SKM-1 treated with dmso at 0.1 percent for 144 hours (cell line): ENCODE results near the gene NRCAM.
A peak's percentile ranks its signal among the peaks of the same experiment; 100 is the strongest.
"Not testable (repeated sequence)": the region's sequence is repeated elsewhere in the genome, so short reads cannot be mapped to it uniquely, and the experiment has no call there.

Source experiments
- DNase-seq: peaks from one replicate; lab custom pipeline; 2025; ENCODE audit not compliant: unreplicated experiment; lab: John Stamatoyannopoulos, UW

Gene NRCAM

GRCh38 chr7:108403597-108404217 lies 52.5 kb downstream of the NRCAM start:
- no peak for DNase-seq

GRCh38 chr7:108402865-108403264 lies 53.4 kb downstream of the NRCAM start:
- DNase-seq: no peak

- no peak for DNase-seq
Measured at GRCh38 chr7:108396080-108396479, 60.2 kb downstream of the NRCAM start.

GRCh38 chr7:108395426-108395825 lies 60.8 kb downstream of the NRCAM start:
- DNase-seq: no peak

GRCh38 chr7:108393097-108393496 lies 63.1 kb downstream of the NRCAM start:
- not testable (repeated sequence) for DNase-seq

GRCh38 chr7:108387686-108388085 lies 68.5 kb downstream of the NRCAM start:
- DNase-seq: not testable (repeated sequence)

GRCh38 chr7:108385834-108386422 lies 70.3 kb downstream of the NRCAM start:
- DNase-seq: no peak

GRCh38 chr7:108384716-108385483 lies 71.3 kb downstream of the NRCAM start:
- no peak for DNase-seq

GRCh38 chr7:108382932-108383331 lies 73.3 kb downstream of the NRCAM start:
- DNase-seq: no peak

GRCh38 chr7:108380517-108380916 lies 75.7 kb downstream of the NRCAM start:
- DNase-seq: no peak

GRCh38 chr7:108376206-108376605 lies 80.0 kb downstream of the NRCAM start:
- DNase-seq: no peak

- no peak for DNase-seq
Measured at GRCh38 chr7:108375668-108376067, 80.6 kb downstream of the NRCAM start.

- DNase-seq: no peak
Measured at GRCh38 chr7:108374899-108375298, 81.3 kb downstream of the NRCAM start.

- DNase-seq: no peak
Measured at GRCh38 chr7:108372618-108373017, 83.6 kb downstream of the NRCAM start.

- DNase-seq: no peak
Measured at GRCh38 chr7:108370616-108371015, 85.6 kb downstream of the NRCAM start.

GRCh38 chr7:108368466-108368865 lies 87.8 kb downstream of the NRCAM start:
- DNase-seq: no peak

- DNase-seq: no peak
Measured at GRCh38 chr7:108367946-108368345, 88.3 kb downstream of the NRCAM start.

- no peak for DNase-seq
Measured at GRCh38 chr7:108367314-108367713, 88.9 kb downstream of the NRCAM start.

GRCh38 chr7:108363659-108364058 lies 92.6 kb downstream of the NRCAM start:
- no peak for DNase-seq

GRCh38 chr7:108360058-108360800 lies 96.0 kb downstream of the NRCAM start:
- peak; percentile 26 for DNase-seq

- no peak for DNase-seq
Measured at GRCh38 chr7:108358553-108358952, 97.7 kb downstream of the NRCAM start.

GRCh38 chr7:108351729-108352131 lies 104.5 kb downstream of the NRCAM start:
- DNase-seq: no peak
